Measurements from ENCODE around the gene CILP2. TPM values are rescaled to one million over a fixed set of nuclear protein-coding genes. Genes with fewer than 3 reads are reported as not detected.

Gene CILP2
- total RNA-seq, 1 donor from 2014 or later, result 0.23 TPM

DNA sequence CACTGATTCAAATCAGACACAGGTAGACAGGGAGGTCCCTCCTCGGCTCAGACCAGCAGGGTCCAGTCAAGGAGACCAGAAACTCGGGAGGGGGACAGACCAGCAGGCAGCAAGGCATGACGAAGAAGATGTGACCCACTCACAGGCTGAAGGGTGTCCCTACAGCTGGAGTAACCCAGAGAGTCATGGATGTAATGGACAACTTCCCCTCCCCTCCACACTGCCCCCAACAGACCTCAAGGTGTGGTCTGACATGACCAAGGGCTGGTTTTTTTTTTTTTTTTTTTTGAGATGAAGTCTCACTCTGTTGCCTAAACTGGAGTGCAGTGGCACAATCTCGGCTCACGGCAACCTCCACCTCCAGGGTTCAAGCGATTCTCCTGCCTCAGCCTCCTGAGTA is 46.3 kb downstream of the CILP2 start:
- no peak for TF ChIP-seq CTCF (IDR thresholded peaks at IDR 0.05; ENCODE audit: unreplicated experiment)
- Mint-ChIP-seq H3K27me3 (ENCODE audit: unreplicated experiment) (peaks cover 7% of the 10 kb centered on the region), H3K27ac (ENCODE audit: unreplicated experiment) (no peak overlapping the region), H3K4me1 (ENCODE audit: unreplicated experiment) (no peaks in the 10 kb centered on the region), H3K4me3 (ENCODE audit: unreplicated experiment) (no peak overlapping the region), H3K36me3 (ENCODE audit: low read depth, unreplicated experiment) (no peaks in the 10 kb centered on the region), H3K9me3 (ENCODE audit: unreplicated experiment) (no peaks in the 10 kb centered on the region)
- no peak for DNase-seq (ENCODE audit: low spot score)

DNA sequence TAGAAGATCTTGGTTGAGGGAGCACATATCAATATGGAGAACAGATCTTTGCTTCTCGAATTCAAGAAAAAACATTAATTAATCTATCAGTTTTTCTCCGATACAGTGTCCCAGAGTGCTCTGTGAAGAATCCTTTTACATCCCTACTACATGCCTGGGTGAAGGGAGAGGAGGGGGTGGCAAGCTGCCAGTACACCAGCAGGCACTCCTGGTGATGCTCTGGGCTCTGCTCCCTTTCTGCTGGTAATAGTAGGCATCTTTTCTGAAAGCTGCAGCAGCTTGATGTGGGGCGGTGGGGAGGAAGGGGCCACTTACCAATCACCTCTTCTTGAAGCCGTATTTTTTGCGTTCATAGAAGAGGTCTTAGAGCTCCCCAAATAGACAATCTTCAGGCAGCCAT is 49.7 kb downstream of the CILP2 start:
- TF ChIP-seq CTCF (IDR thresholded peaks at IDR 0.05; ENCODE audit: unreplicated experiment), result no peak
- Mint-ChIP-seq H3K4me3 (ENCODE audit: unreplicated experiment) (no peak overlapping the region), H3K36me3 (ENCODE audit: low read depth, unreplicated experiment) (no peaks in the 10 kb centered on the region), H3K27me3 (ENCODE audit: unreplicated experiment) (peaks cover 5% of the 10 kb centered on the region), H3K9me3 (ENCODE audit: unreplicated experiment) (no peaks in the 10 kb centered on the region), H3K4me1 (ENCODE audit: unreplicated experiment) (no peaks in the 10 kb centered on the region), H3K27ac (ENCODE audit: unreplicated experiment) (no peak overlapping the region)
- no peak for DNase-seq (ENCODE audit: low spot score)

DNA sequence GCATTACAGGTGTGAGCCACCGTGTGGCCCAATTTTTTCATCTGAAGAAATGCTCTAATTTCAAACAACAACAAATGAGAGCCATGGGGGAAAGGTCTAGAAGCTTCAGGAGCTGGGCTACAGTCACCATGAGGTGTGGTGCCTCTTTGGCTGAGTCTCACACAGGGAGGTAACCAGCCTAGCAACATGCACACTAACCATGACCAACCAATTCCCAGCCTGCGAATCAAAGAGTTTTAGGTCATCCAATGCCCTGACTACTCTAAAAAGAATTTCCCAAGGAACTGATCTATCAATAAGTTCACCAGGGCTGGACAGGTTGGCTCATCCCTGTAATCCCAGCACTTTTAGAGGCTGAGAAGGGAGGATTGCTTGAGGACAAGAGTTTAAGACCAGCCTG is 50.5 kb downstream of the CILP2 start:
- Mint-ChIP-seq H3K4me3 (ENCODE audit: unreplicated experiment) (no peak overlapping the region), H3K27ac (ENCODE audit: unreplicated experiment) (no peak overlapping the region), H3K27me3 (ENCODE audit: unreplicated experiment) (peaks cover 4% of the 10 kb centered on the region), H3K36me3 (ENCODE audit: low read depth, unreplicated experiment) (no peaks in the 10 kb centered on the region), H3K9me3 (ENCODE audit: unreplicated experiment) (no peaks in the 10 kb centered on the region), H3K4me1 (ENCODE audit: unreplicated experiment) (no peaks in the 10 kb centered on the region)
- no peak for DNase-seq (ENCODE audit: low spot score)
- TF ChIP-seq CTCF (IDR thresholded peaks at IDR 0.05; ENCODE audit: unreplicated experiment), result no peak

DNA sequence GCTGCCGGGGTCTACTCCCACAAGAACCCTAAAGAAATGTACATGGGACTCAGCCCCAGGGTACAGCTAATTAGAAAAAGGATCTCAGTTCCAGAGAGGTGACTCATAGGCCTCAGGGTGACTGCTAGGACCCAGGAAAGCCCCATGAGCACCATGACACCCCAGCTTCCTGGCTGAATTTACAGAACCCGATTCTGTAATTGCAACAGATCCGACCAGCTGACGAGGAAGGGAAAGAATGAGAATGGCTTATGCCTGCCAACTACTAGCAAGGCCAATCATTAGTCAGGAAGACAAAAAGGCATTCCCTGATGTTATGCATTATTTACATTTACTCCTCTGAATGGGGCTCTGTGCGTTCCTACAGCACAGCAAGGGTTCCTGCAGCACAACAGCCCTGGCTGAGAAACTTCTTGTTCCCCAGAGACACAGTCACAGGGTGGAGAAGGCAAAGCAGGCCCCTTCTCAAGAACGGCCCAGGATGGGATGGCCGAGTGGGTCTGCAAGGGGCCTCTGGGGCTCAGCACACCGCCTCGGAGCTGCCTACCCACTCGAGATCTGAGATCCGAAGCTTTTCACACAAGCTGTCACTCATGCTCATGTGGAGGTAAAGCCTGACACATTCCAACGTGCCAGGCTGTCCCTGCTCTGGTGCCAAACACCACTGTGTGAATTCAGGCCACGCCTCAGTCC is 53.2 kb downstream of the CILP2 start:
- H3K4me3 Mint-ChIP-seq (ENCODE audit: unreplicated experiment), result no peak overlapping the region
- no peak for DNase-seq (ENCODE audit: low spot score)
- H3K27me3 Mint-ChIP-seq (ENCODE audit: unreplicated experiment), result peaks cover 2% of the 10 kb centered on the region
- no peaks in the 10 kb centered on the region for H3K9me3 Mint-ChIP-seq (ENCODE audit: unreplicated experiment)
- H3K27ac Mint-ChIP-seq (ENCODE audit: unreplicated experiment), result peak overlapping the region; percentile 30
- TF ChIP-seq CTCF (IDR thresholded peaks at IDR 0.05; ENCODE audit: unreplicated experiment), result no peak
- no peaks in the 10 kb centered on the region for H3K36me3 Mint-ChIP-seq (ENCODE audit: low read depth, unreplicated experiment)
- no peaks in the 10 kb centered on the region for H3K4me1 Mint-ChIP-seq (ENCODE audit: unreplicated experiment)

GRCh38 chr19:19592690-19593089 is 54.6 kb downstream of the CILP2 start:
- Mint-ChIP-seq H3K4me1 (ENCODE audit: unreplicated experiment) (no peaks in the 10 kb centered on the region), H3K36me3 (ENCODE audit: low read depth, unreplicated experiment) (peaks cover under 1% of the 10 kb centered on the region), H3K9me3 (ENCODE audit: unreplicated experiment) (no peaks in the 10 kb centered on the region), H3K4me3 (ENCODE audit: unreplicated experiment) (no peak overlapping the region), H3K27me3 (ENCODE audit: unreplicated experiment) (peaks cover 2% of the 10 kb centered on the region), H3K27ac (ENCODE audit: unreplicated experiment) (no peak overlapping the region)
- DNase-seq (ENCODE audit: low spot score), result no peak
- TF ChIP-seq CTCF (IDR thresholded peaks at IDR 0.05; ENCODE audit: unreplicated experiment), result no peak

Data from endothelial cell (in vitro differentiated cells).